Naive thymus-derived CD8-positive, alpha-beta T cell (primary cell): Measurements from ENCODE around the gene RHBDD1. TPM values are rescaled to one million over a fixed set of nuclear protein-coding genes. Genes with fewer than 3 reads are reported as not detected.
A peak's percentile ranks its signal among the peaks of the same experiment; 100 is the strongest.
"Not testable (repeated sequence)": the region's sequence is repeated elsewhere in the genome, so short reads cannot be mapped to it uniquely, and the experiment has no call there.

Experiments
- ATAC-seq, 2 donors: fragments of 150-1000 bp; cut with Tn5 transposase in 1 of 2; sonication (Bioruptor Pico), chemical (Tn5 transposase) in 1 of 2; 1 replicate in 1 of 2; 2 replicates in 1 of 2; pipeline ENCODE4 v1.10.0; 2021; ENCODE audit warnings: mild to moderate bottlenecking in 2 of 2, moderate library complexity in 2 of 2
- POLR2A ChIA-PET: fragments of 350-600 bp; sonication (Branson Sonifier 250); formaldehyde crosslinking; loops from one replicate; lab custom pipeline; 2021; ENCODE audit warnings: antibody characterized with exemption; lab: Charles Lee
- DNase-seq, 10 donors: peaks; one replicate each; pipeline versions ENCODE4 v3.0.0 to v3.0.0-alpha.2; 2020 to 2022
- H3K27ac Mint-ChIP-seq, 10 donors: one replicate each; pipeline ENCODE4 v1.8.0; 2020 to 2022; ENCODE audit warnings: mild to moderate bottlenecking in 10 of 10, mixed read lengths in 10 of 10, moderate library complexity in 4 of 10, inconsistent platforms in 1 of 10
- H3K27me3 Mint-ChIP-seq, 5 donors: one replicate each; pipeline ENCODE4 v1.8.0; 2021 to 2022; ENCODE audit warnings: mixed read lengths in 5 of 5
- H3K36me3 Mint-ChIP-seq, 3 donors: one replicate each; pipeline ENCODE4 v1.8.0; 2020 to 2022; ENCODE audit warnings: mixed read lengths in 3 of 3, mild to moderate bottlenecking in 2 of 3, inconsistent platforms in 1 of 3
- H3K4me1 Mint-ChIP-seq, 4 donors: one replicate each; pipeline ENCODE4 v1.8.0; 2021 to 2022; ENCODE audit warnings: mixed read lengths in 4 of 4
- H3K4me3 Mint-ChIP-seq, 10 donors: one replicate each; pipeline ENCODE4 v1.8.0; 2020 to 2022; ENCODE audit warnings: mild to moderate bottlenecking in 10 of 10, mixed read lengths in 10 of 10, moderate library complexity in 6 of 10, inconsistent platforms in 1 of 10
- H3K9me3 Mint-ChIP-seq, 9 donors: one replicate each; pipeline ENCODE4 v1.8.0; 2020 to 2022; ENCODE audit warnings: mixed read lengths in 9 of 9, mild to moderate bottlenecking in 3 of 9, inconsistent platforms in 1 of 9, moderate library complexity in 1 of 9
- polyA plus RNA-seq, 3 donors: library from polyadenylated mRNA; unstranded; fragments of 300-500 nt; fragmentation: Illumina TruSeq; gene quantifications; one replicate each; pipeline ENCODE4 v1.2.3, GENCODE V29; 2021
- total RNA-seq, 8 experiments: library from RNA in 2 of 8; stranded (reverse) in 2 of 8; gene quantifications; one replicate each; pipeline ENCODE4 v1.2.3 and lab custom pipeline; 2021 to 2026

RHBDD1 gene
- total and polyA plus RNA-seq, 5 experiments from 2014 or later, result 13.7 to 55.6 (median 20.4) TPM

- H3K27ac Mint-ChIP-seq, result no peak overlapping the region
- peak overlapping the region in 2 of 10 donors; percentile 4 to 24 for H3K4me3 Mint-ChIP-seq
- POLR2A ChIA-PET, result interaction anchor here (1.2 to 1.6 kb wide), 2 partner anchors 11 to 33 kb away, joined by 4 to 10 read pairs; partner anchors contain the start of gene RHBDD1
- DNase-seq (peak in 4 of 10 donors; percentile 32 to 76 (median 74)), ATAC-seq (no peak)
- no peaks in the 10 kb centered on the region for H3K9me3 Mint-ChIP-seq
- peaks cover 5 to 28% (median 27%) of the 10 kb centered on the region in 4 donors for H3K4me1 Mint-ChIP-seq
- no peaks in the 10 kb centered on the region for H3K36me3 Mint-ChIP-seq
- peaks cover 9 to 36% (median 16%) of the 10 kb centered on the region in 5 donors for H3K27me3 Mint-ChIP-seq
Observed at GRCh38 chr2:226802573-226802972, 33.3 kb upstream of the RHBDD1 start.

- H3K27me3 Mint-ChIP-seq, result peaks cover 15 to 44% (median 24%) of the 10 kb centered on the region in 5 donors
Observed at GRCh38 chr2:226803410-226803809, 32.4 kb upstream of the RHBDD1 start.

GRCh38 chr2:226813148-226813701 lies 22.6 kb upstream of the RHBDD1 start:
- ATAC-seq, result no peak
- no peaks in the 10 kb centered on the region for H3K4me1 Mint-ChIP-seq
- H3K27ac Mint-ChIP-seq, result no peak overlapping the region
- no peak overlapping the region for H3K4me3 Mint-ChIP-seq
- DNase-seq, result no peak
- H3K36me3 Mint-ChIP-seq, result peaks cover 0 to 4% (median 2%) of the 10 kb centered on the region in 3 donors
- peaks cover 27 to 47% (median 35%) of the 10 kb centered on the region in 5 donors for H3K27me3 Mint-ChIP-seq
- POLR2A ChIA-PET, result no interaction called here
- peaks cover 0 to 3% (median 0%) of the 10 kb centered on the region in 9 donors for H3K9me3 Mint-ChIP-seq

More at GRCh38 chr2:226803410-226803809, 32.4 kb upstream of the RHBDD1 start:
- no peak for DNase-seq
- H3K9me3 Mint-ChIP-seq, result no peaks in the 10 kb centered on the region
- H3K36me3 Mint-ChIP-seq, result no peaks in the 10 kb centered on the region
- H3K4me3 Mint-ChIP-seq, result no peak overlapping the region
- H3K27ac Mint-ChIP-seq, result no peak overlapping the region
- peaks cover 5 to 26% (median 21%) of the 10 kb centered on the region in 4 donors for H3K4me1 Mint-ChIP-seq
- ATAC-seq, result no peak
- POLR2A ChIA-PET, result interaction anchor here (1.2 kb wide), 1 partner anchor 12 kb away, joined by 4 read pairs; no protein-coding TSS in a partner anchor

- H3K27ac Mint-ChIP-seq, result no peak overlapping the region
- POLR2A ChIA-PET, result no interaction called here
Observed at GRCh38 chr2:226818930-226819329, 16.9 kb upstream of the RHBDD1 start.

GRCh38 chr2:226825056-226825455 lies 10.8 kb upstream of the RHBDD1 start:
- POLR2A ChIA-PET, result no interaction called here
- H3K36me3 Mint-ChIP-seq, result peaks cover 0 to 4% (median 0%) of the 10 kb centered on the region in 3 donors

More at GRCh38 chr2:226818930-226819329, 16.9 kb upstream of the RHBDD1 start:
- Mint-ChIP-seq H3K4me1 (no peaks in the 10 kb centered on the region), H3K9me3 (peaks cover 0 to 4% (median 0%) of the 10 kb centered on the region in 9 donors), H3K27me3 (peaks cover 1 to 21% (median 9%) of the 10 kb centered on the region in 5 donors), H3K4me3 (no peak overlapping the region), H3K36me3 (peaks cover 0 to 4% (median 0%) of the 10 kb centered on the region in 3 donors)
- DNase-seq (no peak), ATAC-seq (no peak)

GRCh38 chr2:226828191-226828590 lies 7.7 kb upstream of the RHBDD1 start:
- POLR2A ChIA-PET, result no interaction called here
- H3K4me3 Mint-ChIP-seq, result no peak overlapping the region
- H3K27ac Mint-ChIP-seq, result no peak overlapping the region
- H3K27me3 Mint-ChIP-seq, result no peaks in the 10 kb centered on the region
- ATAC-seq (no peak), DNase-seq (no peak)
- H3K4me1 Mint-ChIP-seq, result peaks cover 0 to 3% (median 1%) of the 10 kb centered on the region in 4 donors
- peaks cover 0 to 6% (median 2%) of the 10 kb centered on the region in 9 donors for H3K9me3 Mint-ChIP-seq
- peaks cover 4 to 16% (median 8%) of the 10 kb centered on the region in 3 donors for H3K36me3 Mint-ChIP-seq

More at GRCh38 chr2:226825056-226825455, 10.8 kb upstream of the RHBDD1 start:
- DNase-seq, result no peak
- H3K9me3 Mint-ChIP-seq, result peaks cover 0 to 4% (median 0%) of the 10 kb centered on the region in 9 donors
- no peak overlapping the region for H3K4me3 Mint-ChIP-seq
- H3K4me1 Mint-ChIP-seq, result peaks cover 0 to 3% (median 0%) of the 10 kb centered on the region in 4 donors
- H3K27me3 Mint-ChIP-seq, result peaks cover 0 to 1% (median 0%) of the 10 kb centered on the region in 5 donors
- H3K27ac Mint-ChIP-seq, result no peak overlapping the region
- no peak for ATAC-seq

- Mint-ChIP-seq H3K4me1 (peaks cover 0 to 15% (median 6%) of the 10 kb centered on the region in 4 donors), H3K27me3 (no peaks in the 10 kb centered on the region), H3K27ac (no peak overlapping the region), H3K9me3 (peaks cover 0 to 6% (median 0%) of the 10 kb centered on the region in 9 donors), H3K36me3 (peaks cover 4 to 12% (median 8%) of the 10 kb centered on the region in 3 donors), H3K4me3 (no peak overlapping the region)
- no peak for DNase-seq
- no peak for ATAC-seq
- POLR2A ChIA-PET, result no interaction called here
Observed at GRCh38 chr2:226829721-226830631, 5.9 kb upstream of the RHBDD1 start.

GRCh38 chr2:226831266-226831665 lies 4.6 kb upstream of the RHBDD1 start:
- DNase-seq (no peak), ATAC-seq (no peak)
- Mint-ChIP-seq H3K4me1 (peaks cover 5 to 20% (median 11%) of the 10 kb centered on the region in 4 donors), H3K4me3 (no peak overlapping the region), H3K36me3 (peaks cover 4 to 12% (median 8%) of the 10 kb centered on the region in 3 donors), H3K27ac (peak overlapping the region in 3 of 10 donors; percentile 27 to 76 (median 40)), H3K9me3 (peaks cover 0 to 6% (median 0%) of the 10 kb centered on the region in 9 donors), H3K27me3 (no peaks in the 10 kb centered on the region)
- POLR2A ChIA-PET, result no interaction called here

- no peak overlapping the region for H3K27ac Mint-ChIP-seq
- H3K9me3 Mint-ChIP-seq, result peaks cover 0 to 6% (median 0%) of the 10 kb centered on the region in 9 donors
- ATAC-seq (no peak), DNase-seq (no peak)
- H3K36me3 Mint-ChIP-seq, result peaks cover 4 to 12% (median 8%) of the 10 kb centered on the region in 3 donors
- H3K4me1 Mint-ChIP-seq, result peaks cover 8 to 28% (median 16%) of the 10 kb centered on the region in 4 donors
- POLR2A ChIA-PET, result no interaction called here
- H3K27me3 Mint-ChIP-seq, result no peaks in the 10 kb centered on the region
- H3K4me3 Mint-ChIP-seq, result no peak overlapping the region
Observed at GRCh38 chr2:226832061-226832460, 3.8 kb upstream of the RHBDD1 start.

GRCh38 chr2:226834880-226835279 lies 974 bp upstream of the RHBDD1 start:
- not testable (repeated sequence) for H3K9me3 Mint-ChIP-seq, ATAC-seq, DNase-seq, H3K27me3 Mint-ChIP-seq
- Mint-ChIP-seq H3K4me1 (peaks cover 22 to 53% (median 43%) of the 10 kb centered on the region in 4 donors), H3K27ac (peak overlapping the region in 9 of 10 donors; percentile 34 to 100 (median 99)), H3K36me3 (peaks cover 4 to 12% (median 8%) of the 10 kb centered on the region in 3 donors), H3K4me3 (peak overlapping the region; percentile 87 to 97 (median 94))
- POLR2A ChIA-PET, result interaction anchor here (0.6 to 3.4 kb wide), 8 partner anchors 12 to 490 kb away, joined by 3 to 41 read pairs (median 4); partner anchors contain the start of gene IRS1

- peak; percentile 4 to 27 for ATAC-seq
- no peaks in the 10 kb centered on the region for H3K27me3 Mint-ChIP-seq
- H3K4me1 Mint-ChIP-seq, result peaks cover 22 to 58% (median 48%) of the 10 kb centered on the region in 4 donors
- H3K9me3 Mint-ChIP-seq, result peaks cover 0 to 6% (median 0%) of the 10 kb centered on the region in 9 donors
- POLR2A ChIA-PET, result interaction anchor here (0.6 to 3.4 kb wide), 11 partner anchors 12 to 1029 kb away, joined by 3 to 41 read pairs (median 4); partner anchors contain the start of gene IRS1
- no peak for DNase-seq
- H3K36me3 Mint-ChIP-seq, result peaks cover 4 to 12% (median 8%) of the 10 kb centered on the region in 3 donors
- peak overlapping the region; percentile 87 to 97 (median 94) for H3K4me3 Mint-ChIP-seq
- peak overlapping the region; percentile 98 to 100 (median 99) for H3K27ac Mint-ChIP-seq
Observed at GRCh38 chr2:226835420-226835795, 446 bp upstream of the RHBDD1 start.

- peaks cover 25 to 68% (median 54%) of the 10 kb centered on the region in 4 donors for H3K4me1 Mint-ChIP-seq
- peaks cover 0 to 3% (median 0%) of the 10 kb centered on the region in 9 donors for H3K9me3 Mint-ChIP-seq
- peak overlapping the region; percentile 87 to 97 (median 94) for H3K4me3 Mint-ChIP-seq
- POLR2A ChIA-PET, result interaction anchor here (1.1 to 3.4 kb wide), 7 partner anchors 11 to 117 kb away, joined by 3 to 41 read pairs (median 5); partner anchors contain the start of gene IRS1
- DNase-seq (no peak), ATAC-seq (peak; percentile 6 to 8)
- H3K27me3 Mint-ChIP-seq, result no peaks in the 10 kb centered on the region
- peak overlapping the region; percentile 98 to 100 (median 99) for H3K27ac Mint-ChIP-seq
- peaks cover 0 to 6% (median 2%) of the 10 kb centered on the region in 3 donors for H3K36me3 Mint-ChIP-seq
Observed at GRCh38 chr2:226836548-226836885, 663 bp downstream of the RHBDD1 start.
